Fibroblast of skin of abdomen (primary cell): Measurements from ENCODE around the gene S1PR5. TPM values are rescaled to one million over a fixed set of nuclear protein-coding genes. Genes with fewer than 3 reads are reported as not detected.
A peak's percentile ranks its signal among the peaks of the same experiment; 100 is the strongest.
"Not testable (repeated sequence)": the region's sequence is repeated elsewhere in the genome, so short reads cannot be mapped to it uniquely, and the experiment has no call there.

Experiments used
- DNase-seq: peaks from one replicate; pipeline ENCODE4 v3.0.0-alpha.2; 2013
- polyA plus RNA-seq, 2 experiments: library from polyadenylated mRNA; unstranded; fragments of 120-200 nt; gene quantifications; one replicate each; pipeline ENCODE4 v1.2.1, GENCODE V29; 2013; ENCODE audit not compliant: insufficient read length in 2 of 2

The S1PR5 gene, protein sequence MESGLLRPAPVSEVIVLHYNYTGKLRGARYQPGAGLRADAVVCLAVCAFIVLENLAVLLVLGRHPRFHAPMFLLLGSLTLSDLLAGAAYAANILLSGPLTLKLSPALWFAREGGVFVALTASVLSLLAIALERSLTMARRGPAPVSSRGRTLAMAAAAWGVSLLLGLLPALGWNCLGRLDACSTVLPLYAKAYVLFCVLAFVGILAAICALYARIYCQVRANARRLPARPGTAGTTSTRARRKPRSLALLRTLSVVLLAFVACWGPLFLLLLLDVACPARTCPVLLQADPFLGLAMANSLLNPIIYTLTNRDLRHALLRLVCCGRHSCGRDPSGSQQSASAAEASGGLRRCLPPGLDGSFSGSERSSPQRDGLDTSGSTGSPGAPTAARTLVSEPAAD
- polyA plus RNA-seq (2013, experiment 1 of 2; ENCODE audit: insufficient read length), result 0.37 TPM
- 0.45 TPM for polyA plus RNA-seq (2013, experiment 2 of 2; ENCODE audit: insufficient read length)

GRCh38 chr19:10517361-10517759, at the start of gene S1PR5:
S1PR5 (minus strand) TSS chr19:10517447; CDS start chr19:10515011, 2,436 bp downstream.
- no peak for DNase-seq

- DNase-seq, result no peak
These were observed 49.6 kb upstream of the S1PR5 start for GRCh38 chr19:10566658-10567410.

- DNase-seq, result no peak
These were observed 49.1 kb upstream of the S1PR5 start for GRCh38 chr19:10566408-10566657.

DNA sequence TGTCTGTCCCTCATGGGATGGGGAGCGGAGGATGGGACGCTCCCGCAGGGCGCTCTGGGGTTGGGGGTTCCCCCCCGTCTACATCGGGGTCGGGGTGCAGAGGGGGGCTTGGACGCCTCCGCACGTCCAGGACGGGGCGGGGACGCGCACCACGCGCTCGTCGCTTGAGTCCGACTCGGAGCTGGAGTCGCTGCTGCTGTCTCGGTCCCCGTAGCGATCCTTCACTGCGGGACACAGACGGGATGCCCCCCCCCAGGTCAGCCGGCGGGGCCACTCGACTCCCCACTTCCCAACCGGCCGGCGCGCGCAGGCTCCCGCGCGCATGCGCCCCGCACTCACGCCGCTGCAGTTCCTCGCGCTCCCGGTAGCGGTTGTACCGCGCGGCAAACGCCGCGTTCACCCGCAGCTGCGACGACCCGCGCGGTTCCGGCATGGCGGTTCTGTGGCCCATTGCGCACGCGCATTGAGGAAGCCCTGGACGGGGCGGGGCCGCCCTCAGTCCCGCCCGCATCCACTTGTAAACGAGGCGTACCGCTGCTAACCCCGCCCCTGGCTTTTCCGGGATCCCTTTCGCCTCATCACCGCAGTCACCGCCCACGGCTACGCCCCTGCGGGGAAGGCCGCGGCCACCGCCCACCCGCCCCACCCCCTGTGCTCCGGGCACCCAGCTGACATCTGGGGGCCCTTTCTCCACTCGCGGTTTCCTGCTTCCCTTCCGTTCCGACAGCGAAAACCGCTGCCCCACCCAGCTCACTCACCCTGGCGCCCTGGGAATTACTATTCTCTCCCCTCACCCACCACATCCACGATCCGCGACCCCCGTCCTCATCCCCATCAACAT, 48.5 kb upstream of the S1PR5 start, which contains the start of gene KRI1:
TSS of gene KRI1 (minus strand) at position 444 of the 841 bp plus-strand sequence. CDS start at position 433, 11 bp downstream.
- DNase-seq, result peak; percentile 97

DNA sequence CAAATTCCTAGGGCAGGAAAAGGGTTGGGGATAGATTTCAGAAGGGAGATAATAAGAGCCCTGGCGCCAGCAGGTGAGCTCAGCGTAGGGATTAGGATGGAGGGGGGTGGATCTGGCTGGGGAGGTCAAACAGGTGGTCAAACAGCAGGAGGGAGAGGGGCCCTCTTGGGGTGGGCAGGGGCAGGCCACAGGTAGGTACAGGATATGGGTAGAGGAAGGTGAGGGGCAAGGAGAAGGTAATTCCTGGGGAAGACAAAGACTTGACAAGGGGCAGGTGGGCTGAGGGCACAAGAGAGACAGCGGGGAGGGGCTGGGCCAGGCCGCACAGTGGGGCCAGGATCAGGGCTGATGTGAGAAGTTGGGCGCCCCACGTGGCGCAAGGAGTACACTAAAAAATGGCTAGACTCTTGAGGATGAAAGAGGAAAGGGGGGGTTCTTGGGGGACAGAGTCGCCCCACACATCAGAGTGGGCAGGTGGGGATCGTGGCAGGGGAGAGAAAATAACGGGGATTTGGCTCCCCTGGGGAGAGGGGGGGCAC, 47.9 kb upstream of the S1PR5 start:
- peak; percentile 41 for DNase-seq

GRCh38 chr19:10562609-10563008, 45.4 kb upstream of the S1PR5 start:
- DNase-seq, result no peak

GRCh38 chr19:10560154-10560553, 42.9 kb upstream of the S1PR5 start:
- no peak for DNase-seq

DNA sequence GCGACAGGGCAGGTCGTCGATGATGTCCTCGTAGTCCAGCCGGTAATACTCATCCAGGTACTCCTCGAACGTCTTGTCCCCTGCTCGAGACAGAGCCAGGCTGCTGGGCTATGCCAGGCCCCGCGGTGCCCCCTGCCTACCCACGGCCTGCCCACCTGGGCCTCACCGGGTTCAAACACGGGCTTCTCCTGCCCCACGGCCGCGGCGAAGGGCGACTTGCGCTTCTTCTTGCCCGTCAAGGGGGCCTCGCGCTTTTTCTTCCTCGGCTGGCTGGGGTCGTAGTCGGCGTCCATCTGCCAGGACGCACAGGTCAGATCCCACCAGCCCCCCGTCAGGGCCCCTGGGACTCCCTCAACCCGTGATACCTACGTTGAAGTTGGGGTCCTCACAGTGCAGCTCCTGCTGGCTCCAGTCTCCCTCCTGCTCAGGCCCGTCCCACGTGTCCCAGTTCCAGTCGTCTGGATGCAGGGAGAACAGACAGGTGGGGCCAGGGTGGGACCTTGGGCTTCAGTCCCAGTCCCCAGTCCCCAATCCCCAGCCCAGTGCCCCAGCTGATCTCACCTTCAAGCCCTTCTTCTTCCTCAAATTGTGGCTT, 40.5 kb upstream of the S1PR5 start:
- DNase-seq, result no peak

- DNase-seq, result no peak
These were observed 38.3 kb upstream of the S1PR5 start for GRCh38 chr19:10555610-10555973.

DNA sequence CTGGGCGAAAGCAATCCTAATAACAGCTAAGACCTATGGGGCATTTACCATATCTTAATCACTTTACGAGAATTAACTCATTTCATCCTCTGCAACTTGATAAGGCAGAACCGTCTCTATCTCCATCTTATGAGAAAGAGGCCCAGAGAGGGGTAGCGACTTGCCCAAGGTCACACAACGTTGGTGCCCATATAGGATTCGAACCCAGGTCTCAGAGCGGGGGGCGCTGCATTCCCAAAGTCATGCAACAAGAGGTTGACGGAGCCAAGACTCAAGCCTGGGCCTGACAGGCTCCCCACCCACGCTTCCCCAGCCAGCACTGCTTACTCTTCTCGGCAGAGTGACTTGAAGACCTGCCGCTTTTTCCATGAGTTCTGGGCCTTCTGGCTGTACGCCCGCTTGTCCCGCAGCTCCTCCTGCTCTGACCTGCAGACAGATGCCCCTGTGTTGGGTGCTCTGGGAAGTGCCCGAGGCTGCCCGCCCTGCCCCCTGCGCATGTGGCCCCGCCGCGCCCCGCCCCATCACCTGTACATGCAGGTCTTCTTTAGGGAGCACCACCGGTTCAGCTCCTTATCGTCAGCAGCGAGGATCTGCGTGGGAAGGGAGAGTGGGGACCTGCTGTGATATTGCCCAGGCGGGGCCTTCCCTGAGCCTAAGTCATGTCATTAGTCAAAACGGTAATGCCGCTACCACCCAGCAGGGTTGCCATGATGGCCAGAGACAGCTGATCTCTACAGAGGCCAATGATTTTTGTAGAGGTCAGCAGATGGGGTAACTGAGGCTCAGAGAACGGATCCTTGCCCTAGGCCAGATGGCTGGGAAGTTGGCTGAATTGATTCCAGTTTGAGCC, 37.7 kb upstream of the S1PR5 start:
- no peak for DNase-seq

DNA sequence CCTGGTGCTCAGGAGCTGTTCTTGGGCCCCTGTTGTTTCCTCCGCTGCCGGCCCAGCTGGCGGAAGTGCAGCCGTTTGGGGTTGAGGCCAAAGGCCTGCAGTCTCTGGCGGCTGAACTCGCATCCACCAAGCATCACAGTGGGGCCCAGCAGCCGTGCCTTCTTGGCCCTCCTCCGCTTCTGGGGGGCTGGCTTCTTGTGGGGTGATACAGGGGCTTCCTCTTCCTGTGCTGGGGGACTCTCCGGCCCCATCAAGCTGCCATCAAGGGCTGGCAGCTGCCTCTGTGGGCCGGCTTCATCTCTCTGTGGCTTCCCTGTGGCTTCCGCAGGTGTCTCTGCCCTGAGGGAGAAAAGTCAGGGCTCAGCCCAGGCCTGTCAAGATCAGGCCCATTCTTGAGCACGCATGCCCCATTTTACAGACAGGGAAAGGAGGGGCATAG, 36.7 kb upstream of the S1PR5 start:
- DNase-seq, result no peak

DNA sequence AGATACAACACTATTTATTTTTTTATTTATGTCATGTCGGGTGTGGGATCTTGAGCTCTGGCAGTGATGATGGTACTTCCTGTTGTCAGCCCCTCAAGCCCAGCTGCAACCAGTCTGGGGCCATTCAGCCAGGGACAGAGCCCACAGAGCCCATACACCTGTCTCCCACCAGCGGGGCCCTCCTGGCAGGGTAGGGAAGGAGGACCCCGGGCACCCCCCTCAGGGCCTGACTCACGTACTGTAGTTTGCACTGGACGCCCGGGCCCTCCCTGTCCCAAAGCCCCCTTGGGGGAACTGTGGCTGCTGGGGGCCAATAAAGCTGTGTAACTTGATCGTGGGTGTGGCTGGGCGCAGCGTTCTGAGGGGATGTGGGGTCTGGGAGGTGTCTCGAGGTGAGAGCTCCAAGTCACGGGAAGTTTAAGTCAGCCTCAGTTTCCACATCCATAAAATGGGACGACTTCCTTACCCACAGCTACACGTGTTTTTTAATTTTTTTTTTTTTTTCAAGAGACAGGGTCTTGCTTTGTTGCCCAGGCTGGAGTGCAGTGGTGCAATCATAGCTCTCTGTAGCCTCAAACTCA, 35.9 kb upstream of the S1PR5 start:
- no peak for DNase-seq

GRCh38 chr19:10552510-10553053, 35.3 kb upstream of the S1PR5 start:
- DNase-seq, result no peak

- DNase-seq, result no peak
These were observed 34.6 kb upstream of the S1PR5 start for GRCh38 chr19:10551698-10552301.

- DNase-seq, result not testable (repeated sequence)
These were observed 33.8 kb upstream of the S1PR5 start for GRCh38 chr19:10551006-10551405.

DNA sequence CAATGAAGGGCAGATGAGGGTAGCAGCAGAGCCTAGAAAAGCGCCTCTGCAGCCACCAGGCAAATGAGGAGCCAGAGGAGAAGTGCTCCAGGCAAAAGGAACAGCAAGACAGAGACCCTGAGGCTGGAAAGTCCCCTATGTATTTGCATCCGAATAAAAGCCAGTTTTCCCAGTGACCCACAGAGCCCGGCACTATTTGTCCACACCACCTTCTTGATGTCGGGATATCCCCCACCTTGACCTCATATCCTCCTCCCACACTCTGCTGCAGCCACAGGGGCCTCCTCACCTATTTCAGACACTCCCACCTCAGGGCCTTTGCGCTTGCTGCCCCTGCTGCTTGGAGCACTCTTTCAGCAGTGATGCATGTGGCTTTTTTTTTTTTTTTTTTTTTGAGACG, 33.1 kb upstream of the S1PR5 start:
- no peak for DNase-seq

DNA sequence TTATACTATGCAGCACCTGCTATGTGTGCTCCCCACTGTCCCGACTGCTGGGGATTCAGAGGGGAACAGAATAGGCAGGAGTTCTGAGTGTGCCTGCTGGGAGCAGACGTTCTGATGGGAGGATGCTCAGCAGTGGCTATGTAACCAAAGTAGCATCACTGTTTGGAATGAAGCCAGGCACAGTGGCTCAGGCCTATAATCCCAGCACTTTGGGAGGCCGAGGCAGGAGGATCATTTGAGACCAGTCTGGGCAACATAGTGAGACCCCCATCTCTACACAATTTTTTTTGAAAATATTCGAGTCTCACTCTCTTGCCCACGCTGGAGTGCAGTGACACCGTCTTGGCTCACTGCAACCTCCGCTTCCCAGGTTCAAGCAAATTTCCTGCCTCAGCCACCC, 32.5 kb upstream of the S1PR5 start:
- DNase-seq, result no peak

GRCh38 chr19:10548746-10549276, 31.6 kb upstream of the S1PR5 start:
- DNase-seq, result no peak

GRCh38 chr19:10546817-10547216, 29.6 kb upstream of the S1PR5 start:
- DNase-seq, result no peak

DNA sequence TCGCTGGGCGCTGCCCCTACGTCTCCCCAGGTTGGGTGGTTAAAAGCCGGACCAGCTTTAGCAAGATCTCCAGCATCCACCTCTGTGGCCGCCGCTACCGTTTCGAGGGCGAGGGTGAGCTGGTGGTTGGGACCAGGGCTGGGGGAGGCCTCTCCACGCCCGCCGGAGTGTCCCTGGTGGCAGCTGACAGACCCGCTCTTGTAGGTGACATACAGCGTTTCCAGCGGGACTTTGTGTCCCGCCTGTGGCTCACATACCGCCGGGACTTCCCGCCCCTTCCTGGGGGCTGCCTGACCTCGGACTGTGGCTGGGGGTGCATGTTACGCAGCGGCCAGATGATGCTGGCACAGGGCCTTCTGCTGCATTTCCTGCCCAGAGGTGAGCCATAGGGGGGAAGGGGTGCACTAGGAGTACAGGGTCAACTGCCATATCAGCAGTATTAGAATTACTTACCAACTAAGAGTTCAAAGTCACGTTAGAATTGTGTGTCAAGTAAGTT, 27.6 kb upstream of the S1PR5 start:
- no peak for DNase-seq
